NCI-H1105 (cell line): ENCODE results near the gene APBA2.
"Not testable (repeated sequence)": the region's sequence is repeated elsewhere in the genome, so short reads cannot be mapped to it uniquely, and the experiment has no call there.

ENCODE experiments used
- DNase-seq: peaks from one replicate; lab custom pipeline; 2025; lab: John Stamatoyannopoulos, UW

Gene APBA2

GRCh38 chr15:29037997-29038705 lies 152.4 kb downstream of the APBA2 start:
- DNase-seq = no peak

- DNase-seq = no peak
Measured at GRCh38 chr15:29039466-29040369, 153.9 kb downstream of the APBA2 start.

GRCh38 chr15:29040370-29040751 lies 154.6 kb downstream of the APBA2 start:
- no peak for DNase-seq

GRCh38 chr15:29043736-29044502 lies 158.1 kb downstream of the APBA2 start:
- no peak for DNase-seq

- no peak for DNase-seq
Measured at GRCh38 chr15:29044503-29044901, 158.7 kb downstream of the APBA2 start.

- not testable (repeated sequence) for DNase-seq
Measured at GRCh38 chr15:29045161-29045560, 159.4 kb downstream of the APBA2 start.

- DNase-seq = no peak
Measured at GRCh38 chr15:29045717-29046116, 159.9 kb downstream of the APBA2 start.

- no peak for DNase-seq
Measured at GRCh38 chr15:29046281-29046810, 160.6 kb downstream of the APBA2 start.

- DNase-seq = no peak
Measured at GRCh38 chr15:29046977-29047376, 161.2 kb downstream of the APBA2 start.

GRCh38 chr15:29048011-29048410 lies 162.2 kb downstream of the APBA2 start:
- no peak for DNase-seq

- DNase-seq = no peak
Measured at GRCh38 chr15:29050870-29051269, 165.1 kb downstream of the APBA2 start.

- no peak for DNase-seq
Measured at GRCh38 chr15:29051422-29051821, 165.6 kb downstream of the APBA2 start.

GRCh38 chr15:29053006-29053405 lies 167.2 kb downstream of the APBA2 start:
- no peak for DNase-seq

GRCh38 chr15:29053661-29054131 lies 167.9 kb downstream of the APBA2 start:
- no peak for DNase-seq

GRCh38 chr15:29054171-29055045 lies 168.6 kb downstream of the APBA2 start:
- DNase-seq = no peak

- no peak for DNase-seq
Measured at GRCh38 chr15:29055876-29056275, 170.1 kb downstream of the APBA2 start.

GRCh38 chr15:29056839-29057450 lies 171.2 kb downstream of the APBA2 start:
- DNase-seq = no peak

- no peak for DNase-seq
Measured at GRCh38 chr15:29057856-29058255, 172.1 kb downstream of the APBA2 start.

GRCh38 chr15:29058903-29059539 lies 173.2 kb downstream of the APBA2 start:
- DNase-seq = no peak
